ENCODE data around the gene PSPC1.
"Not testable (repeated sequence)": the region's sequence is repeated elsewhere in the genome, so short reads cannot be mapped to it uniquely, and the experiment has no call there.

Gene PSPC1

DNA sequence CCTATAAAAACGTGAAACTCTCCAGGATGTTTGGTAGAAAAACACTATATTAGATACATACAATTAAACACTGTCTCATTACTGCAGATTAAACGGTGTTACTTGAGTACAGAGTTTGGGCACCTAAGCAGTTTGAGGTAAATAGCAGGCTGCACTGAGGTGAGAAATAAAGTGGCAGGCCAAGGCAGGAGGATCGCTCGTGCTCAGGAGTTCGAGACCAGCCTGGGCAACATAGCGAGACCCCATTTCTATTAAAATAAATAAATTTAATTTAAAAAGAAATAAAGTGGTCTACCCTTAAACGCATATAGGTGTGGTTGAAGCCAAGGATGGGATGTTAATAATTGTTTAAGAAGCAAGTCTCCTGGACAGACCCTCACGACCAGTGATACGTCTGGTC, 1.2 kb downstream of the PSPC1 start:
- Histone ChIP-seq H3K9ac (ENCODE audit: low read length) (peak overlapping the region; percentile 95), H3K79me2 (ENCODE audit: insufficient read depth, low read length) (peaks cover 35% of the 10 kb centered on the region), H3K9me3 (ENCODE audit: insufficient read depth, low read length) (no peaks in the 10 kb centered on the region), H3K4me2 (ENCODE audit: low read depth, low read length, poor library complexity, severe bottlenecking) (peak overlapping the region; percentile 99), H3K4me3 (ENCODE audit: insufficient read depth, low read length, poor library complexity, severe bottlenecking) (peak overlapping the region; percentile 87), H3F3A (ENCODE audit: insufficient read depth) (peaks cover 3% of the 10 kb centered on the region; the same call in 1 of the 2 replicates), H3K27ac (ENCODE audit: low read depth, low read length) (peak overlapping the region; percentile 82), H3K9me2 (replicated peaks; ENCODE audit: insufficient read depth, low read length) (no peaks in the 10 kb centered on the region), H3K27me3 (ENCODE audit: low read length) (no peaks in the 10 kb centered on the region), H3K36me3 (ENCODE audit: low read length) (peaks cover 9% of the 10 kb centered on the region), H2AFZ (ENCODE audit: low read depth, low read length, severe bottlenecking) (no peak overlapping the region), H4K20me1 (ENCODE audit: low read depth, low read length) (peaks cover 4% of the 10 kb centered on the region; the same call in 1 of the 2 replicates)
- TF ChIP-seq EZH2phosphoT487 (conservative IDR thresholded peaks at IDR 0.05; ENCODE audit: low read length) (no peak), CTCF (IDR thresholded peaks at IDR 0.05; ENCODE audit: insufficient read depth, low read length, poor library complexity, severe bottlenecking) (no peak)

- not testable (repeated sequence) for H3K36me3 ChIP-seq (ENCODE audit: low read length); H3K9me2 ChIP-seq (replicated peaks; ENCODE audit: insufficient read depth, low read length); H3F3A ChIP-seq (ENCODE audit: insufficient read depth); H3K9me3 ChIP-seq (ENCODE audit: insufficient read depth, low read length); H4K20me1 ChIP-seq (ENCODE audit: low read depth, low read length); H2AFZ ChIP-seq (ENCODE audit: low read depth, low read length, severe bottlenecking); H3K27me3 ChIP-seq (ENCODE audit: low read length); H3K27ac ChIP-seq (ENCODE audit: low read depth, low read length)
- Histone ChIP-seq H3K9ac (ENCODE audit: low read length) (peak overlapping the region; percentile 95; the same call in 1 of the 2 replicates), H3K79me2 (ENCODE audit: insufficient read depth, low read length) (peaks cover 41% of the 10 kb centered on the region), H3K4me3 (ENCODE audit: insufficient read depth, low read length, poor library complexity, severe bottlenecking) (peak overlapping the region; percentile 87), H3K4me2 (ENCODE audit: low read depth, low read length, poor library complexity, severe bottlenecking) (peak overlapping the region; percentile 99)
Measured at GRCh38 chr13:19780753-19781418, 1.9 kb downstream of the PSPC1 start.

- Histone ChIP-seq H3K4me3 (ENCODE audit: insufficient read depth, low read length, poor library complexity, severe bottlenecking) (no peak overlapping the region), H3K4me2 (ENCODE audit: low read depth, low read length, poor library complexity, severe bottlenecking) (no peak overlapping the region), H3K79me2 (ENCODE audit: insufficient read depth, low read length) (peaks cover 99% of the 10 kb centered on the region), H4K20me1 (ENCODE audit: low read depth, low read length) (peaks cover 36% of the 10 kb centered on the region), H3K36me3 (ENCODE audit: low read length) (peaks cover 31% of the 10 kb centered on the region), H2AFZ (ENCODE audit: low read depth, low read length, severe bottlenecking) (no peak overlapping the region), H3K27ac (ENCODE audit: low read depth, low read length) (no peak overlapping the region), H3K27me3 (ENCODE audit: low read length) (no peaks in the 10 kb centered on the region), H3K9me3 (ENCODE audit: insufficient read depth, low read length) (no peaks in the 10 kb centered on the region), H3F3A (ENCODE audit: insufficient read depth) (peaks cover 13% of the 10 kb centered on the region; the same call in 1 of the 2 replicates), H3K9me2 (replicated peaks; ENCODE audit: insufficient read depth, low read length) (no peaks in the 10 kb centered on the region), H3K9ac (ENCODE audit: low read length) (no peak overlapping the region)
- TF ChIP-seq CTCF (IDR thresholded peaks at IDR 0.05; ENCODE audit: insufficient read depth, low read length, poor library complexity, severe bottlenecking) = no peak
- TF ChIP-seq EZH2phosphoT487 (conservative IDR thresholded peaks at IDR 0.05; ENCODE audit: low read length) = no peak
Measured at GRCh38 chr13:19772306-19772705, 10.4 kb downstream of the PSPC1 start.

GRCh38 chr13:19769854-19770253, 12.9 kb downstream of the PSPC1 start:
- Histone ChIP-seq H3K4me3 (ENCODE audit: insufficient read depth, low read length, poor library complexity, severe bottlenecking) (no peak overlapping the region), H3F3A (ENCODE audit: insufficient read depth) (peaks cover 10% of the 10 kb centered on the region), H3K27me3 (ENCODE audit: low read length) (no peaks in the 10 kb centered on the region), H3K79me2 (ENCODE audit: insufficient read depth, low read length) (peaks cover 99% of the 10 kb centered on the region), H3K36me3 (ENCODE audit: low read length) (peaks cover 43% of the 10 kb centered on the region), H3K4me2 (ENCODE audit: low read depth, low read length, poor library complexity, severe bottlenecking) (no peak overlapping the region), H2AFZ (ENCODE audit: low read depth, low read length, severe bottlenecking) (no peak overlapping the region), H4K20me1 (ENCODE audit: low read depth, low read length) (peaks cover 50% of the 10 kb centered on the region), H3K9me3 (ENCODE audit: insufficient read depth, low read length) (no peaks in the 10 kb centered on the region), H3K27ac (ENCODE audit: low read depth, low read length) (no peak overlapping the region), H3K9ac (ENCODE audit: low read length) (no peak overlapping the region), H3K9me2 (replicated peaks; ENCODE audit: insufficient read depth, low read length) (no peaks in the 10 kb centered on the region)
- TF ChIP-seq CTCF (IDR thresholded peaks at IDR 0.05; ENCODE audit: insufficient read depth, low read length, poor library complexity, severe bottlenecking) (no peak), EZH2phosphoT487 (conservative IDR thresholded peaks at IDR 0.05; ENCODE audit: low read length) (no peak)
